IPS DF 6.9 (cell line): ENCODE data around the gene PLEKHH1.

Source experiments
- DNase-seq: peaks from one replicate; pipeline ENCODE4 v3.0.0-alpha.2; 2013; ENCODE audit warnings: low read depth, low spot score
- H3K27ac ChIP-seq: one replicate; pipeline ENCODE4 v1.5.1; 2013; ENCODE audit warnings: low read length, control low read depth
- H3K27me3 ChIP-seq: 2 replicates; pipeline ENCODE4 v1.6.1; 2013; ENCODE audit warnings: mild to moderate bottlenecking, low read length; ENCODE audit not compliant: control insufficient read depth, insufficient read depth
- H3K36me3 ChIP-seq: 2 replicates; pipeline ENCODE4 v1.6.1; 2013; ENCODE audit warnings: low read length; ENCODE audit not compliant: control insufficient read depth, insufficient read depth
- H3K4me1 ChIP-seq: 2 replicates; pipeline ENCODE4 v1.6.1; 2013; ENCODE audit warnings: low read length; ENCODE audit not compliant: control insufficient read depth, insufficient read depth
- H3K4me3 ChIP-seq: 2 replicates; pipeline ENCODE4 v1.5.1; 2013; ENCODE audit warnings: mild to moderate bottlenecking, low read length
- H3K9me3 ChIP-seq: 2 replicates; pipeline ENCODE4 v1.6.1; 2013; ENCODE audit warnings: low read length, inconsistent platforms; ENCODE audit not compliant: control insufficient read depth, insufficient read depth
- WGBS: extraction: QIAGEN DNeasy Blood & Tissue Kit; methylation state at CpG from one replicate; pipeline ENCODE4 v1.1.7; 2013; ENCODE audit warnings: mixed read lengths, missing lambda C conversion rate; ENCODE audit not compliant: insufficient read length, insufficient coverage; 5-methylcytosine and 5-hydroxymethylcytosine counted together

The PLEKHH1 gene

DNA sequence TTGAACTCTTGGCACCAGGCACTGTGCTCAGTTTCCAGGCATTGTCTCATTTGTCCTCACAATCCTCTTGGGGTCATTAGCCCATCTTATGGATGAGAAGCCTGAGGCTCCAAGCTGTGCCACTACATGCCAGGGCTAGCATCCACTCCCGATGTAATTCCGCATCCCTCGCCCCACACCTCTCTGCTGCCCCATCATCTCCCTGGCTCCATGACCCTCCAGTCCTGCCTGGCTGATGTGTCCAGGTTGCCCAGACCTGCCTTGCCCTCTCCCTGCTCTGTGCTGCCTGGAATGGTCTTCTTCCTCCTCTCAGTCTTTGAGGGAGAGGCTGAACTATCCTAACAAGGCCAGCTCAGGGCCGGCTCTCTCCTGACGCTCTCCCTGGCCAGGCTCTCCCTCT lies 39.5 kb downstream of the PLEKHH1 start:
- WGBS = no CpG with 5 or more reads among the region's 5 CpGs
- H3K36me3 ChIP-seq = no peaks in the 10 kb centered on the region
- H3K4me3 ChIP-seq = no peak overlapping the region
- H3K9me3 ChIP-seq = no peaks in the 10 kb centered on the region
- H3K4me1 ChIP-seq = no peaks in the 10 kb centered on the region; the same call in 1 of the 2 replicates
- H3K27me3 ChIP-seq = no peaks in the 10 kb centered on the region
- no peak overlapping the region for H3K27ac ChIP-seq
- no peak for DNase-seq

GRCh38 chr14:67573228-67574010 lies 40.3 kb downstream of the PLEKHH1 start:
- Histone ChIP-seq H3K9me3 (no peaks in the 10 kb centered on the region), H3K4me3 (no peak overlapping the region), H3K27me3 (no peaks in the 10 kb centered on the region), H3K4me1 (no peaks in the 10 kb centered on the region; the same call in 1 of the 2 replicates), H3K27ac (no peak overlapping the region), H3K36me3 (peaks cover 3% of the 10 kb centered on the region; the same call in 1 of the 2 replicates)
- WGBS = no CpG with 5 or more reads among the region's 15 CpGs
- no peak for DNase-seq

DNA sequence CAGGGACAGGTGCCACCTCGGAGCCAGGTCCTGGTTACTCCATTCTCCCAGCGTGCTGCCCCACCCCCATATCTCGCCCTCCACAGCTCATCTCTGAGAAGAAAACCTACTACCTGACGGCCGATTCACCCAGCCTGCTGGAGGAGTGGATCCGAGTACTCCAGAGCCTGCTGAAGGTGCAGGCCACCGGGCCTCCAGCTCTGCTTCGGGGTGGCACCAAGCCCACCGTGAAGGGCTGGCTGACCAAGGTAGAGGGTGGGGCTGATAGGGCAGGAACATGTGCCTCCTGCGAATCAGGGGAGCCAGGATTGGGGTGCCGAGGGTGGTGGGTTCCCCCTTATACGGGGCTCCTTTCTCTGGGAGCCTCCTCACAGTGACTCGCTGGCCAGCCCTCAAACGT lies 41.1 kb downstream of the PLEKHH1 start:
- no peak for DNase-seq
- H3K27me3 ChIP-seq = no peaks in the 10 kb centered on the region
- peaks cover 8% of the 10 kb centered on the region for H3K36me3 ChIP-seq
- H3K4me1 ChIP-seq = no peaks in the 10 kb centered on the region
- H3K27ac ChIP-seq = no peak overlapping the region
- H3K9me3 ChIP-seq = no peaks in the 10 kb centered on the region
- WGBS = no CpG with 5 or more reads among the region's 14 CpGs
- H3K4me3 ChIP-seq = no peak overlapping the region

DNA sequence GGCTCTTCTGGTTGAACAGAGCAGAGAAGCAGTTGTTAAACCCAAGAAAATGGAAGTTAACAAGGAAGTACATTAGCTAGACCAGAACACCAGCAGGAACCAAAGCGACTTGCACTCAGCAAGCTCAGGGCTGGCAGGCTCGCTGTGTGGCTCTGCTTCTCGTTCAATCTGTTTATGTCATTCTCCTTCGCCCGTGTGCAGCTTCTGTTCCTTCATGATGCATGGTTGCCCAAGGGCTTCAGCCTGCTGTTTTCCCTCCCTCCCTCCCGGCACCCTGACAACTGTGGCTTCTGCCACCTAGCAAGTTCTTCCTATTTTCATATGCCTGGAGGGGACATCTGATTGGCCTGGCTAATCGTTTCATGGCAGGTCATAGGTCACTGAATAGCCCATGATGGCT lies 41.7 kb downstream of the PLEKHH1 start:
- no peaks in the 10 kb centered on the region for H3K4me1 ChIP-seq
- DNase-seq = no peak
- no peak overlapping the region for H3K27ac ChIP-seq
- H3K9me3 ChIP-seq = no peaks in the 10 kb centered on the region
- no peaks in the 10 kb centered on the region for H3K27me3 ChIP-seq
- peaks cover 9% of the 10 kb centered on the region for H3K36me3 ChIP-seq
- no peak overlapping the region for H3K4me3 ChIP-seq
- no CpG with 5 or more reads among the region's 7 CpGs for WGBS

DNA sequence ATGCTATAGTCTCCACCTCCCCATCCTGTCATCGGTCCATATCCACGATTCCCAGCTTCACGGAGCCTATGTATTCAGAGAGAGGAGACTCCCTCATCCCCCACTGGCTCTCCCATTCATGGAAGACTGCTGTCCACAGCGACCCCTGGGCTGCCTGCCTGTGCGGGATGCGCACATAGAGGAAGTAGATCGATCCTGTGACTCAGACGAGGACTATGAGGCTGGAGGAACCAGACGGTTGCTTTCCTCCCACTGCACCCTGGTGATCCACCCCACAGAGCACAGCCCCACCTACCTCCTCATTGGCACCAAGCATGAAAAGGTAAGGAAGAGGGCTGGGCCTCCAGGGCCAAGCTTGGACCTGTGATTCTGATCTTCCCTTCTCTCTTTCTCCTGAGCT lies 42.6 kb downstream of the PLEKHH1 start:
- H3K9me3 ChIP-seq = no peaks in the 10 kb centered on the region
- no peaks in the 10 kb centered on the region for H3K4me1 ChIP-seq
- H3K27me3 ChIP-seq = no peaks in the 10 kb centered on the region
- no CpG with 5 or more reads among the region's 9 CpGs for WGBS
- H3K4me3 ChIP-seq = no peak overlapping the region
- H3K36me3 ChIP-seq = peaks cover 9% of the 10 kb centered on the region
- no peak for DNase-seq
- H3K27ac ChIP-seq = no peak overlapping the region

GRCh38 chr14:67576216-67576955 lies 43.3 kb downstream of the PLEKHH1 start:
- DNase-seq = no peak
- no peaks in the 10 kb centered on the region for H3K27me3 ChIP-seq
- H3K36me3 ChIP-seq = peaks cover 13% of the 10 kb centered on the region
- no peak overlapping the region for H3K27ac ChIP-seq
- H3K4me3 ChIP-seq = no peak overlapping the region
- no peaks in the 10 kb centered on the region for H3K4me1 ChIP-seq
- no CpG with 5 or more reads among the region's 7 CpGs for WGBS
- H3K9me3 ChIP-seq = no peaks in the 10 kb centered on the region

DNA sequence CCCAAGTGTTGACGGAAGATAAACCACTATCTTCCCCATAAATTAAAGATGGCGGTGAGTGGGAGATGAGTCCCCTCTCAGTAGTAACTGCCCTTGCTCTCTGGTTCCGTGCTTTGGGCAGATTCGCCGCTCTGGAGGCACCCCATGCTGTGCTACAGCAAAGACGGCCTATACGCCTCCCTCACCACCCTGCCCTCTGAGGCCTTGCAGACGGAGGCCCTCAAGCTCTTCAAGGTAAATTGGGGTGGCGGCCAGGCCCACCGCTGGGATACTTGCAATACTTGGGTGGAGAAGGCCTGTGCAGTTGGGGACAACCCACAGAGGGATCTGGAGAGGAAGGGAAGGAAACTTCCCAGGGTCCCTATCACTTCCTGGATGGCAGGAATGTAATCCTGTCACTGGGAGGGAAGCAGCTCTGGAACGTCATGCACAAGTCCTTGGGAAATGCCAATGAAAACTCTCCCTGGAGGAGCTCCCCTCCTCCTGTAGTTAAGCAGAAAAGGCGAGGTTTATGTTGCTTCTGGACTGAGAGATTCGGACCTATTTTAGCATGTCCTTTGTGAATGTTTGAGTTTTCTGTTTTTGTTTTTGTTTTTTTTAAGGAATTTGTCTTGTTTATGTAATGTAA lies 44.2 kb downstream of the PLEKHH1 start:
- no peak overlapping the region for H3K27ac ChIP-seq
- WGBS = no CpG with 5 or more reads among the region's 13 CpGs
- DNase-seq = no peak
- no peak overlapping the region for H3K4me3 ChIP-seq
- no peaks in the 10 kb centered on the region for H3K9me3 ChIP-seq
- H3K27me3 ChIP-seq = no peaks in the 10 kb centered on the region
- H3K4me1 ChIP-seq = no peaks in the 10 kb centered on the region
- peaks cover 13% of the 10 kb centered on the region for H3K36me3 ChIP-seq

DNA sequence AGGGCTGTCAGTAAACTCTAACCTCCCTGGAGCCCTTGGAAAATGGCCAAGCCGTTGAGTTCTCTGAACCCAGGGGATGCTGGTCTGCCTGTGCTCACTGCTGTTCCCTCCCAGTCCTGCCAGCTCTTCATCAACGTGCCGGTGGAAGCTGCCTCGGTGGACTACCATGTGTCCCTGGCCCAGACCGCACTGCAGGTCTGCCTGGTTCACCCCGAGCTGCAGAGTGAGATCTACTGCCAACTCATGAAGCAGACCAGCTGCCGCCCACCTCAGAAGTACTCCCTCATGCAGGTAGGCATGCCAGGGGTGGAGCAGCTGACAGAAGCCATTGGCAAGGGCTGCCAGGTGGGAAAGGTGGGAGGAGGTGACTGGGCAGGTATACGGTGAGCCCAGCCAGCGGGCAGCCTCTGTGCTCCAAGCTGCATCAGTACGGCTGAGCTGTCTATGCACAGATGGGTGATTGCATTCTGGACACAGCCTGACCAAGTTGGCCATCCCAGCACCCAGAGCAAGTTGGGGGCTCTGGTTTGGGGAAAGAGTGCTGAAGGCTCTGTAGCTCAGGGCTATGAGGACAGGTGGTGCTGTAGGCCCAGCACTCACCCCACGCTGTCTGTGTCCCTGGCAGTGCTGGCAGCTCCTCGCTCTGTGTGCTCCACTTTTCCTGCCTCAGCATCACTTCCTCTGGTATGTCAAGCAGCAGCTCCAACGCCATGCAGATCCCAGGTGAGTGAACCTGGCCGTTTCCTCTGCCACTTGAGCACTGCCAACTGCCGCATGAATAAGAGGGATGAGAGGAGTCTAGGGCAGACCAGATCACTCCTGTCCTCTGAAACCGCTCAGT lies 45.0 kb downstream of the PLEKHH1 start:
- no CpG with 5 or more reads among the region's 16 CpGs for WGBS
- H3K4me1 ChIP-seq = no peaks in the 10 kb centered on the region
- no peak overlapping the region for H3K4me3 ChIP-seq
- no peaks in the 10 kb centered on the region for H3K27me3 ChIP-seq
- no peak overlapping the region for H3K27ac ChIP-seq
- peaks cover 13% of the 10 kb centered on the region for H3K36me3 ChIP-seq
- DNase-seq = no peak
- no peaks in the 10 kb centered on the region for H3K9me3 ChIP-seq

GRCh38 chr14:67579040-67579439 lies 46.0 kb downstream of the PLEKHH1 start:
- no peak for DNase-seq
- no peaks in the 10 kb centered on the region for H3K4me1 ChIP-seq
- no peak overlapping the region for H3K4me3 ChIP-seq
- H3K36me3 ChIP-seq = peaks cover 16% of the 10 kb centered on the region
- no peaks in the 10 kb centered on the region for H3K9me3 ChIP-seq
- no peaks in the 10 kb centered on the region for H3K27me3 ChIP-seq
- H3K27ac ChIP-seq = no peak overlapping the region
- WGBS = no CpG with 5 or more reads among the region's 15 CpGs

- Histone ChIP-seq H3K4me1 (no peaks in the 10 kb centered on the region), H3K4me3 (no peak overlapping the region), H3K27ac (no peak overlapping the region), H3K9me3 (no peaks in the 10 kb centered on the region), H3K36me3 (peaks cover 16% of the 10 kb centered on the region), H3K27me3 (no peaks in the 10 kb centered on the region)
- WGBS = no CpG with 5 or more reads among the region's 7 CpGs
- no peak for DNase-seq
Observed at GRCh38 chr14:67579636-67580035, 46.5 kb downstream of the PLEKHH1 start.
